K562 (cell line): Measurements from ENCODE around the gene HAP1. TPM values are rescaled to one million over a fixed set of nuclear protein-coding genes. Genes with fewer than 3 reads are reported as not detected.

Experiments used
- ATAC-seq: fragments of 200-7000 bp; cut with Tn5 transposase; 3 replicates; pipeline ENCODE4 v1.9.1; 2020; ENCODE audit warnings: moderate library complexity
- BruUV-seq: library from RNA; stranded (reverse); fragments of 400-500 nt; replicated peaks from 2 replicates; lab custom pipeline; 2021; lab: Mats Ljungman, UMichigan
- CTCF ChIA-PET: fragments of 300-600 bp; formaldehyde crosslinking; extraction: SDS; loops from one replicate; lab custom pipeline; 2021; ENCODE audit warnings: low intra/inter-chr PET ratio; lab: Yijun Ruan, JAX
- POLR2A ChIA-PET: fragments of 300-600, 350-650 bp; sonication (Branson Sonifier 250); formaldehyde crosslinking; extraction: SDS; loops from one replicate; lab custom pipeline; 2021; ENCODE audit warnings: antibody characterized with exemption, inconsistent platforms; lab: Yijun Ruan, JAX
- DNase-seq, 4 experiments: peaks; one replicate each; pipeline versions ENCODE4 v3.0.0 to v3.0.0-alpha.2; 2011 to 2018; ENCODE audit warnings: low spot score in 3 of 4, mixed read lengths in 3 of 4; ENCODE audit errors: extremely low read depth in 1 of 4
- FAIRE-seq: peaks from 2 replicates; lab custom pipeline; 2011; peaks lifted over from hg19 to GRCh38; lab: Jason Lieb, UNC
- H2AFZ ChIP-seq: 2 replicates; pipeline ENCODE4 v1.6.0; 2011; ENCODE audit warnings: low read depth, low read length, control low read depth, inconsistent platforms
- H3K27ac ChIP-seq: fragments of 200-600 bp; 3 replicates; pipeline ENCODE4 v1.8.0; 2011; ENCODE audit warnings: low read depth, mild to moderate bottlenecking, control low read depth, inconsistent platforms, low read length, moderate library complexity, mixed read lengths; ENCODE audit errors: extremely low read depth
- H3K27me3 ChIP-seq, 2 experiments: fragments of 300-600 bp in 1 of 2; 2 replicates in 1 of 2; 3 replicates in 1 of 2; pipeline versions ENCODE4 v1.6.0 to v1.8.0; 2011; ENCODE audit warnings: inconsistent platforms in 2 of 2, low read length in 2 of 2, mild to moderate bottlenecking in 1 of 2, mixed read lengths in 1 of 2, moderate library complexity in 1 of 2; ENCODE audit not compliant: control insufficient read depth in 2 of 2, insufficient read depth in 2 of 2
- H3K36me3 ChIP-seq: fragments of 300-600 bp; 3 replicates; pipeline ENCODE4 v1.8.0; 2011; ENCODE audit warnings: mild to moderate bottlenecking, low read length, inconsistent platforms; ENCODE audit not compliant: control insufficient read depth, insufficient read depth
- H3K4me1 ChIP-seq, 2 experiments: fragments of 200-600 bp in 1 of 2; replicated peaks in 1 of 2; 2 replicates in 1 of 2; 3 replicates in 1 of 2; pipeline versions ENCODE4 v1.5.1 to v1.8.0; 2011; ENCODE audit warnings: inconsistent platforms in 2 of 2, low read length in 2 of 2, mild to moderate bottlenecking in 1 of 2, mixed read lengths in 1 of 2, moderate library complexity in 1 of 2; ENCODE audit not compliant: control insufficient read depth in 2 of 2, insufficient read depth in 2 of 2
- H3K4me2 ChIP-seq: 2 replicates; pipeline ENCODE4 v1.6.1; 2011; ENCODE audit warnings: low read length, control low read depth, inconsistent platforms, mixed read lengths; ENCODE audit not compliant: insufficient read depth
- H3K4me3 ChIP-seq: fragments of 200-600 bp; sonication (generic), shearing (Covaris generic); 2 replicates; pipeline ENCODE4 v1.5.1; 2016; ENCODE audit warnings: control low read depth, inconsistent platforms
- H3K79me2 ChIP-seq: fragments of 200-600 bp; 3 replicates; pipeline ENCODE4 v1.8.0; 2011; ENCODE audit warnings: low read length, inconsistent platforms; ENCODE audit not compliant: control insufficient read depth, insufficient read depth
- H3K9ac ChIP-seq, 2 experiments: 2 replicates each; pipeline versions ENCODE4 v1.6.0 to v1.6.1; 2011; ENCODE audit warnings: low read depth in 2 of 2, low read length in 2 of 2, control low read depth in 1 of 2, inconsistent platforms in 1 of 2, mild to moderate bottlenecking in 1 of 2, mixed read lengths in 1 of 2; ENCODE audit not compliant: insufficient read depth in 1 of 2
- H3K9me1 ChIP-seq: one replicate; pipeline ENCODE4 v1.6.0; 2011; ENCODE audit warnings: inconsistent platforms, mild to moderate bottlenecking, low read length, moderate library complexity; ENCODE audit not compliant: control insufficient read depth, insufficient read depth
- H3K9me3 ChIP-seq: replicated peaks from 2 replicates; pipeline ENCODE4 v1.5.1; 2011; ENCODE audit warnings: low read depth, low read length, inconsistent platforms; ENCODE audit not compliant: control insufficient read depth, insufficient read depth
- H4K20me1 ChIP-seq: replicated peaks from 2 replicates; pipeline ENCODE4 v1.6.1; 2011; ENCODE audit warnings: low read length, inconsistent platforms, mixed read lengths; ENCODE audit not compliant: control insufficient read depth, insufficient read depth
- ARID3B ChIP-seq: fragments of 250-450 bp; sonication (Bioruptor Pico); IDR thresholded peaks from 2 replicates; pipeline ENCODE4 v1.4.0; 2020; ENCODE audit warnings: borderline replicate concordance
- BDP1 ChIP-seq: IDR thresholded peaks from 3 replicates; pipeline ENCODE4 v1.6.1; 2011; ENCODE audit not compliant: insufficient read length, insufficient read depth
- CTBP1 ChIP-seq: fragments of 450-650 bp; IDR thresholded peaks from 2 replicates; pipeline ENCODE4 v1.6.1; 2016; ENCODE audit warnings: borderline replicate concordance
- NELFE ChIP-seq: IDR thresholded peaks from 2 replicates; pipeline ENCODE4 v1.6.1; 2011; ENCODE audit warnings: mild to moderate bottlenecking; ENCODE audit not compliant: insufficient read depth, insufficient read length
- NFXL1 ChIP-seq: fragments of 450-650 bp; formaldehyde crosslinking; IDR thresholded peaks from 2 replicates; pipeline ENCODE4 v1.4.0; 2021; ENCODE audit warnings: mild to moderate bottlenecking
- POLR2AphosphoS5 ChIP-seq: IDR thresholded peaks from 2 replicates; pipeline ENCODE4 v1.6.1; 2011; ENCODE audit warnings: mild to moderate bottlenecking, low read depth, low read length, moderate library complexity; ENCODE audit not compliant: control insufficient read depth, insufficient read depth
- PTTG1 ChIP-seq: fragments of 450-650 bp; IDR thresholded peaks from 2 replicates; pipeline ENCODE4 v1.6.1; 2016; ENCODE audit warnings: low read depth, mild to moderate bottlenecking, missing genetic modification characterization, missing compliant biosample characterization
- STAT6 ChIP-seq: sonication (generic); formaldehyde crosslinking; IDR thresholded peaks from 2 replicates; pipeline ENCODE4 v1.8.1; 2023; ENCODE audit warnings: mild to moderate bottlenecking, missing genetic modification reagents
- ZKSCAN1 ChIP-seq: fragments of 150-350 bp; IDR thresholded peaks from 2 replicates; pipeline ENCODE4 v1.6.1; 2016; ENCODE audit warnings: low read depth, low read length
- ZNF146 ChIP-seq: IDR thresholded peaks from one replicate; pipeline ENCODE4 v1.6.1; 2018; ENCODE audit warnings: missing compliant biosample characterization; ENCODE audit not compliant: unreplicated experiment
- WGBS: fragments of 100-300 bp; shearing (Covaris generic); methylation state at CpG from one replicate; pipeline ENCODE4 v1.1.6; 2016; ENCODE audit warnings: low coverage, mixed read lengths; ENCODE audit not compliant: insufficient coverage; ENCODE audit errors: missing lambda C conversion rate; 5-methylcytosine and 5-hydroxymethylcytosine counted together
- in situ Hi-C: fragments of 300-500 bp; cut with MboI; formaldehyde crosslinking; loops from 4 replicates; pipeline ENCODE4 v1.15.0; 2018; ENCODE audit warnings: inconsistent platforms, mixed read lengths
- intact Hi-C: fragments of 100-400 bp; cut with micrococcal nuclease; formaldehyde crosslinking; loops from 2 replicates; pipeline ENCODE4 v1.14.2; 2022
- polyA plus RNA-seq, 8 experiments: library from polyadenylated mRNA; depleted of rRNA in 4 of 8; stranded (reverse) in 5 of 8; unstranded in 3 of 8; fragments of >200 nt; fragmentation: Nextera tagmentation in 2 of 8; fragmentation: Illumina TruSeq in 1 of 8; extraction: Ambion mirVana in 2 of 8; extraction: Trizol in 1 of 8; gene quantifications; 2 replicates each; pipeline versions ENCODE4 v1.2.1 to v1.2.3, GENCODE V29; 2011 to 2014; ENCODE audit warnings: inconsistent platforms in 1 of 8, missing spikeins in 1 of 8
- total RNA-seq, 7 experiments: library from RNA; depleted of rRNA in 6 of 7; stranded (reverse); fragments of >200 nt in 6 of 7; fragmentation: Illumina TruSeq in 2 of 7; extraction: Trizol in 2 of 7; gene quantifications; 2 replicates each; pipeline versions ENCODE4 v1.2.1 to v1.2.3, GENCODE V29; 2011 to 2021; ENCODE audit warnings: low replicate concordance in 1 of 7

The HAP1 gene
- total and polyA plus RNA-seq, 9 of the 15 experiments (the other 6 are each of a cell fraction or from before 2014, with no cell fraction given), result under 0.01 to 0.09 (median 0.04) TPM; not detected in 6

GRCh38 chr17:41768682-41769288, 34.3 kb upstream of the HAP1 start:
- H3K4me2 ChIP-seq, result no peak overlapping the region

DNA sequence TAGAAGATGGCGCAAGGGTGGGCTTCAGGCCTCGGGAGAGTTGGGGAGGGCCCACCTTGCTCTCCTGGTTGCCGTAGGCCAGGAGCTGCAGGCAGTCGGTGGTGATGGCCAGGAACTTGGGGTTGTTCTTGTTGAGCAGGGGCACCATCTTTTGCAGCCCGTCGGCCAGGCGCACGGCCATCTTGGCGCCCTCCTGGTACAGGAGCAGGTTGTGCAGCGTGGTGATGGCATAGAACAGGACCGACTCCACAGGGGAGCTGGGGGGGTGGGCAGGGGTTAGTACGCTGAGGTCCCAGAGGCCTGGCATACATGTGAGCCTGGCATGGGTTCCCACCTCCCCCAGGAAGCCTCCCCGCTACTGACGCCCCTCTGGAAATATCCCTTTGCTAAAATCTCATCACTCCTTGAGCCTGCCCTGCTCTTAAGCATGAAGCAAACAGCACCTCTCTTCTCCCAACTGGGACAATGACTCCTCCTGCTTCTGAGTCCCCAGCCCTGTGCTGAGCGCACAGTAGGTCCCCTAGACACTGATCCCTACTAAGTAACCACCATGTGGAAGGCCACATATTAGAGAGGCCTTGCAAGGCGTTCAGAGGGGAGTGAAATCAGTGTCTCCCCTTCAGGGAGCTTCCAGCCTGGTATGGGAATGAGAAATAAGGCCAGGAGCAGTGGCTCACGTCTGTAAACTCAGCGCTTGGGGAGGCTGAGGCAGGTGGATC, 33.0 kb upstream of the HAP1 start:
- Histone ChIP-seq H3K4me1 (peaks cover 0 to 7% of the 10 kb centered on the region in 2 experiments; a peak in 1 of 5 replicates), H4K20me1 (peaks cover 2% of the 10 kb centered on the region; the same call in 1 of the 2 replicates), H3K79me2 (peaks cover under 1% of the 10 kb centered on the region; the same call in 2 of the 3 replicates), H3K4me3 (no peak overlapping the region), H3K27ac (no peak overlapping the region), H2AFZ (no peak overlapping the region), H3K4me2 (no peak overlapping the region), H3K27me3 (no peaks in the 10 kb centered on the region), H3K9me1 (peaks cover 3% of the 10 kb centered on the region), H3K9me3 (no peaks in the 10 kb centered on the region), H3K9ac (no peak overlapping the region), H3K36me3 (peaks cover 92% of the 10 kb centered on the region)
- BruUV-seq, result no TSS peak
- ATAC-seq (no peak), DNase-seq (peak in 1 of 4 experiments; percentile 5), FAIRE-seq (no peak)
- in situ Hi-C loops, result no loop called here
- POLR2A ChIA-PET, result no interaction called here
- intact Hi-C loops, result no loop called here
- 93% methylated on average over 15 of the region's 18 CpGs for WGBS
- CTCF ChIA-PET, result no interaction called here
- TF ChIP-seq ZKSCAN1 (peak; percentile 99), NFXL1 (no peak), CTBP1 (no peak), PTTG1 (tag) (no peak), POLR2AphosphoS5 (no peak), BDP1 (no peak), STAT6 (CRISPR knock-in tag) (no peak), ARID3B (CRISPR knock-in tag) (no peak)

More at GRCh38 chr17:41768682-41769288, 34.3 kb upstream of the HAP1 start:
- Histone ChIP-seq H3K9me1 (peaks cover 3% of the 10 kb centered on the region), H3K27me3 (no peaks in the 10 kb centered on the region), H4K20me1 (peaks cover 10% of the 10 kb centered on the region; the same call in 1 of the 2 replicates), H3K9me3 (no peaks in the 10 kb centered on the region), H3K36me3 (peaks cover 88% of the 10 kb centered on the region), H3K27ac (no peak overlapping the region), H3K4me1 (peaks cover 0 to 16% of the 10 kb centered on the region in 2 experiments; a peak in 2 of 5 replicates), H3K4me3 (no peak overlapping the region), H3K9ac (no peak overlapping the region), H3K79me2 (peaks cover 11% of the 10 kb centered on the region), H2AFZ (no peak overlapping the region)
- DNase-seq (no peak), FAIRE-seq (no peak), ATAC-seq (no peak)
- in situ Hi-C loops, result no loop called here
- TF ChIP-seq ZNF146 (CRISPR knock-in tag) (no peak), NELFE (no peak), ZKSCAN1 (peak; percentile 91)
- WGBS, result 94% methylated on average over 21 of the region's 23 CpGs
- POLR2A ChIA-PET, result interaction anchor here (0.6 to 0.7 kb wide), 3 partner anchors 9 to 12 kb away, joined by 3 to 4 read pairs (median 3); no protein-coding TSS in a partner anchor
- CTCF ChIA-PET, result no interaction called here
- intact Hi-C loops, result no loop called here
- no TSS peak for BruUV-seq
